Effector memory CD8-positive, alpha-beta T cell (primary cell): ENCODE data around the gene CCDC102A.
"Not testable (repeated sequence)": the region's sequence is repeated elsewhere in the genome, so short reads cannot be mapped to it uniquely, and the experiment has no call there.

ENCODE experiments used
- ATAC-seq: fragments of 150-1000 bp; cut with Tn5 transposase; replicated peaks from 2 replicates; pipeline ENCODE4 v1.10.0; 2021; ENCODE audit warnings: mild to moderate bottlenecking, moderate library complexity
- DNase-seq, 3 experiments: peaks; one replicate each; pipeline ENCODE4 v3.0.0; 2021
- H3K27ac Mint-ChIP-seq, 2 donors: one replicate each; pipeline ENCODE4 v1.8.0; 2022; ENCODE audit warnings: mild to moderate bottlenecking in 2 of 2, mixed read lengths in 2 of 2, moderate library complexity in 2 of 2
- H3K27me3 Mint-ChIP-seq, 2 donors: one replicate each; pipeline ENCODE4 v1.8.0; 2022; ENCODE audit warnings: mixed read lengths in 2 of 2
- H3K36me3 Mint-ChIP-seq: one replicate; pipeline ENCODE4 v1.8.0; 2022; ENCODE audit warnings: mild to moderate bottlenecking, moderate library complexity, mixed read lengths; ENCODE audit not compliant: insufficient read depth
- H3K4me1 Mint-ChIP-seq, 2 donors: one replicate each; pipeline ENCODE4 v1.8.0; 2022; ENCODE audit warnings: low read depth in 2 of 2, mixed read lengths in 2 of 2
- H3K4me3 Mint-ChIP-seq, 2 donors: one replicate each; pipeline ENCODE4 v1.8.0; 2022; ENCODE audit warnings: mild to moderate bottlenecking in 2 of 2, mixed read lengths in 2 of 2, moderate library complexity in 2 of 2
- H3K9me3 Mint-ChIP-seq, 2 donors: one replicate each; pipeline ENCODE4 v1.8.0; 2022; ENCODE audit warnings: mixed read lengths in 2 of 2

Gene CCDC102A

DNA sequence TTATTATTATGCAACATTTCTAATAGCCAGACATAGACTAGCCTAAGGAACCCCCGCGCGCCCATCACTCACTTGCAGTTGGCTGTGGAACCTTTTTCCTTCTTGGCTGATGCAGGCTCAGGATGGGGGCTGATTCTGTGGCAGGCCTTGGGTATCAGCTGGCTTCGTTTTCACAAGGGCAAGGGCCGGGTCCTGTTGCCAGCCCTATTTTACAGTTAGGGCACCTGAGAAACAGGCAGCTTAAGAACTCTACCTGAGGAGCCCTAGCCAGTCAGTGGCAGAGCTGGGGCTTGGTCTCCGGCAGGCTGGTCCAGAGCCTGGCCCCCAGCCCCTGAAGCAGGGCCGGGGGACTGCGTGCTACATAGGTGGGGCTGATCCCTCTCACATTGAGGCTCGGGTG is 34.7 kb upstream of the CCDC102A start:
- Mint-ChIP-seq H3K4me1 (peaks cover 4 to 14% of the 10 kb centered on the region in 2 donors), H3K4me3 (no peak overlapping the region), H3K27ac (no peak overlapping the region), H3K36me3 (peaks cover 56% of the 10 kb centered on the region), H3K9me3 (peaks cover 0 to 6% of the 10 kb centered on the region in 2 donors), H3K27me3 (no peaks in the 10 kb centered on the region)
- DNase-seq, result no peak
- no peak for ATAC-seq

DNA sequence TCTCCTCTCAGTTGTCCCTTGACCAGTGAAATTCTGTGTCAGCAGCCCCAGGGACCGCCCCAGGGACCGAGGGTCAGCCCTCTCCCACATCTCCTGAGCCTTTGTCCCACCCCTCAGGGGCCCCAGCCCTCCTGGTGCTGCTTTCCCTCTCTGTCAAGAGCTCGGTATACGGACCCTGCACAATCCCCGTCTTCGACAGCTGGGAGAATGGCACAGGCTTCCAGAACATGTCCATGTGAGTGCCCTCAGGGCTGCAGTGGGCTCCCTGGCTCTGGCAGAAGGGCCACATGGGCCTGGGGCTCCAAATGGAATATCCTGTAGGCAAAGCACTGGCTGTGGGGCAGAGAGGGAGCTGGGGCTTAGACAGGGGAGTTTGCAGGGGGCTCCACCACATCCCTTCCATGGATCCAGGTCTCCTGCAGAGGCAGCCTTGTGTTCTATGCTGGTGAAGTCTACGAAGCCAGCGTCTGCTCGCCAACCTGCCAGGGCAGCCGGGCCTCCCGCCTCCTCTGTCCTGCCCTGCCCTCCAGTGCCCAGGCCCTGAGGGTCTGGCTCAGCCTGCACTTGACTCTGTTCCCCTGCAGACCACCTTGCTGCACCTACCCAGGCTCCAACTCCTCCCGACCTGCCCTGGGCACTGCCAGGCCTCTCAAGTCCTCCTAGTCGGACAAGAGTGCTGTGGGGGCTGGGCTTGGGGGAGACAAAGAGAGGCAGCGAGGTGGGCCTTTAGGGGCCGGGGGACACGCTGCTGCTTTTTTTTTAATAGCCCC is 34.1 kb upstream of the CCDC102A start:
- Mint-ChIP-seq H3K27ac (peak overlapping the region in 1 of 2 donors; percentile 67), H3K4me1 (peaks cover 6 to 13% of the 10 kb centered on the region in 2 donors), H3K4me3 (no peak overlapping the region), H3K36me3 (peaks cover 57% of the 10 kb centered on the region), H3K27me3 (no peaks in the 10 kb centered on the region), H3K9me3 (peaks cover 0 to 6% of the 10 kb centered on the region in 2 donors)
- ATAC-seq (no peak), DNase-seq (no peak)

DNA sequence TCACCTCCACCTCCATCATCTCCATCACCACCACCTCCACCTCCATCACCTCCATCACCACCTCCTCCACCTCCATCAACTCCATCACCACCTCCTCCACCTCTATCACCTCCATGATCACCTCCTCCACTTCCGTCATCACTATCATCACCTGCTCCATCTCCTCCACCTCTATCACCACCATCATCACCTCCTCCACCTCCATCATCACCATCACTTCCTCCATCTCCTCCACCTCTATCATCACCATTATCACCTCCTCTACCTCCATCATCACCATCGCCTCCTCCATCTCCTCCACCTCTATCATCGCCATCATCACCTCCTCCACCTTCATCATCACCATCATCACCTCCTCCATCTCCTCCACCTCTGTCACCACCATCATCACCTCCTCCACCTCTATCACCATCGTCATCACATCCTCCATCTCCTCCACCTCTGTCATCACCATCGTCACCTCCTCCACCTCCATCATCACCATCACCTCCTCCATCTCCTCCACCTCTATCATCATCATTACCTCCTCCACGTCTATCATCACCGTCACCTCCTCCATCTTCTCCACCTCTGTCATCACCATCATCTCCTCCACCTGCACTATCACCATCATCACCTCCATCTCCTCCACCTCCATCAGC is 33.1 kb upstream of the CCDC102A start:
- no peaks in the 10 kb centered on the region for H3K27me3 Mint-ChIP-seq
- peaks cover 0 to 6% of the 10 kb centered on the region in 2 donors for H3K9me3 Mint-ChIP-seq
- DNase-seq, result no peak
- no peak overlapping the region for H3K4me3 Mint-ChIP-seq
- peaks cover 8 to 13% of the 10 kb centered on the region in 2 donors for H3K4me1 Mint-ChIP-seq
- H3K27ac Mint-ChIP-seq, result peak overlapping the region in 1 of 2 donors; percentile 67
- H3K36me3 Mint-ChIP-seq, result peaks cover 66% of the 10 kb centered on the region
- no peak for ATAC-seq

DNA sequence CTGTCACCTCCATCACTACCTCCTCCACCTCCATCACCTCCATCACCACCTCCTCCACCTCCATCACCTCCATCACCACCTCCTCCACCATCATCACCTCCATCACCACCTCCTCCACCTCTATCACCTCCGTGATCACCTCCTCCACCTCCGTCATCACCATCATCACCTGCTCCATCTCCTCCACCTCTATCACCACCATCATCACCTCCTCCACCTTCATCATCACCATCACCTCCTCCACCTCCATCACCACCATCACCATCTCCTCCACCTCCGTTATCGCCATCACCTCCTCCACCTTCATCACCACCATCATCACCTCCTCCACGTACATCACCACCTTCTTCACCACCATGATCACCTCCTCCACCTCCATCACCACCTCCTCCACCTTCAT is 32.4 kb upstream of the CCDC102A start:
- not testable (repeated sequence) for DNase-seq, H3K9me3 Mint-ChIP-seq, H3K27ac Mint-ChIP-seq, H3K4me3 Mint-ChIP-seq, ATAC-seq, H3K27me3 Mint-ChIP-seq
- peaks cover 67% of the 10 kb centered on the region for H3K36me3 Mint-ChIP-seq
- peaks cover 9 to 13% of the 10 kb centered on the region in 2 donors for H3K4me1 Mint-ChIP-seq

DNA sequence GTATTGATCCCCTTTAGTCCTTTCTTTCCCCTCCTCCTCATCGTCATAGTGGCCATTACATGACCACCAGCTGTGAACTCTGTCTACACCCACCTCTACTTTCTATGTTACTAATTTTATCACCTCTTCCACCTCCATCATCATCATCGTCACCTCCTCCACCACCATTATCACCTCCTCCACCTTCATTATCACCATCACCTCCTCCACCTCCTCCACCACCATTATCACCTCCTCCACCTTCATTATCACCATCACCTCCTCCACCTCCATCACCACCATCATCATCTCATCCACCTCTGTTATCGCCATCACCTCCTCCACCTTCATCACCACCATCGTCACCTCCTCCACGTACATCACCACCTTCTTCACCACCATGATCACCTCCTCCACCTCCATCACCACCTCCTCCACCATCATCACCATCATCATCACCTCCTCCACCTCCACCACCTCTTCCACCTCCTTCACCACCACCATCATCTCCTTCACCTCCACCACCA is 31.9 kb upstream of the CCDC102A start:
- DNase-seq (no peak), ATAC-seq (no peak)
- H3K27me3 Mint-ChIP-seq, result no peaks in the 10 kb centered on the region
- H3K27ac Mint-ChIP-seq, result peak overlapping the region; percentile 33 to 74
- H3K4me3 Mint-ChIP-seq, result no peak overlapping the region
- H3K36me3 Mint-ChIP-seq, result peaks cover 68% of the 10 kb centered on the region
- peaks cover 11 to 13% of the 10 kb centered on the region in 2 donors for H3K4me1 Mint-ChIP-seq
- H3K9me3 Mint-ChIP-seq, result peaks cover 0 to 6% of the 10 kb centered on the region in 2 donors

DNA sequence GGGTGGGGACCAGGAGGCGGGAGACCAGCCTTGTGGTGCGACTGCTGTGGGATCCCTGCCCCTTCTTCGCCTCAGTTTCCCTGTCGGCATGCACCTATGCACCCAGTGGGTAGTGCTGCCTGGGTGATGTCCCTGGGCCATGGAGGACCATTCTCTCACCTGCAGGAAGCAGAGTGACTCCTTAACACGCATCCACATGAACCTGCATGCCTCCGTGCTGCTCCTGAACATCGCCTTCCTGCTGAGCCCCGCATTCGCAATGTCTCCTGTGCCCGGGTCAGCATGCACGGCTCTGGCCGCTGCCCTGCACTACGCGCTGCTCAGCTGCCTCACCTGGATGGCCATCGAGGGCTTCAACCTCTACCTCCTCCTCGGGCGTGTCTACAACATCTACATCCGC is 31.3 kb upstream of the CCDC102A start:
- Mint-ChIP-seq H3K27me3 (no peaks in the 10 kb centered on the region), H3K27ac (peak overlapping the region; percentile 33 to 74), H3K4me1 (peaks cover 11 to 13% of the 10 kb centered on the region in 2 donors), H3K4me3 (no peak overlapping the region), H3K9me3 (peaks cover 0 to 6% of the 10 kb centered on the region in 2 donors), H3K36me3 (peaks cover 69% of the 10 kb centered on the region)
- DNase-seq (no peak), ATAC-seq (no peak)

DNA sequence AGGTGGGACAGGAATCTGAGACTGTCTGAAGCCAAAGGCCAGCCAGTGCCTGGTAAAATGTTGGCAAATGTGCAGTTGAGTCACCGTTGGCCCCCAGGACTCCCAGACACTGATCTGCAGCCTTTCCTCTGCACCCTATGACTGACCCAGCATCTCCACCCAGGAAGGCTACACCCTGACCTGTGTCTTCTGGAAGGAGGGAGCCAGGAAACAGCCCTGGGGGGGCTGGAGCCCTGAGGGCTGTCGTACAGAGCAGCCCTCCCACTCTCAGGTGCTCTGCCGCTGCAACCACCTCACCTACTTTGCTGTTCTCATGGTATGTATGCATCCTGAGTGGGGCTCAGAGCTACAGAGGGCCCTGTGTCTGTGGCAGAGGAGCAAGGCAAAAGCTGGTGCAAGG is 30.1 kb upstream of the CCDC102A start:
- DNase-seq (no peak), ATAC-seq (no peak)
- no peak overlapping the region for H3K4me3 Mint-ChIP-seq
- peak overlapping the region; percentile 72 to 86 for H3K27ac Mint-ChIP-seq
- peaks cover 0 to 6% of the 10 kb centered on the region in 2 donors for H3K9me3 Mint-ChIP-seq
- peaks cover 13 to 14% of the 10 kb centered on the region in 2 donors for H3K4me1 Mint-ChIP-seq
- peaks cover 63% of the 10 kb centered on the region for H3K36me3 Mint-ChIP-seq
- H3K27me3 Mint-ChIP-seq, result no peaks in the 10 kb centered on the region

DNA sequence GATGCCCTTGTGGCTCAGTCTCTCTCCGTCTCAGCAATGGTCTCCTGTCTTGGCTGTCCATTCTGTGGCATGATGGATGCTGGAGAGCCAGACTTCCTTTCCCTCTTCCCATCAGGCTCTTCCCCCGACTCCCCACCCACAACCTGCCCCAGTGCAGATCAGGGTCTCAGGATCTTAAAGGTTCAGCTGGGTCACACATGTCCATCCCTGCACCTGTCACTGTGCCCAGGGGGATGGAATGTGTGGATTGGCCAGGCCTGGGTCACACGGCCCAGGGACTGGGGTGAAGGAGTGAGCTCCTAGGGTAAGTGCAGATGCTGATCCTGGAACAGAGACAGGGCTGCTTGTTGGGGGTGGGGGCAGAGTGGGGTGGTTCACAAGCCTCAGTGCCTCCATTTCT is 29.1 kb upstream of the CCDC102A start:
- H3K4me3 Mint-ChIP-seq, result no peak overlapping the region

DNA sequence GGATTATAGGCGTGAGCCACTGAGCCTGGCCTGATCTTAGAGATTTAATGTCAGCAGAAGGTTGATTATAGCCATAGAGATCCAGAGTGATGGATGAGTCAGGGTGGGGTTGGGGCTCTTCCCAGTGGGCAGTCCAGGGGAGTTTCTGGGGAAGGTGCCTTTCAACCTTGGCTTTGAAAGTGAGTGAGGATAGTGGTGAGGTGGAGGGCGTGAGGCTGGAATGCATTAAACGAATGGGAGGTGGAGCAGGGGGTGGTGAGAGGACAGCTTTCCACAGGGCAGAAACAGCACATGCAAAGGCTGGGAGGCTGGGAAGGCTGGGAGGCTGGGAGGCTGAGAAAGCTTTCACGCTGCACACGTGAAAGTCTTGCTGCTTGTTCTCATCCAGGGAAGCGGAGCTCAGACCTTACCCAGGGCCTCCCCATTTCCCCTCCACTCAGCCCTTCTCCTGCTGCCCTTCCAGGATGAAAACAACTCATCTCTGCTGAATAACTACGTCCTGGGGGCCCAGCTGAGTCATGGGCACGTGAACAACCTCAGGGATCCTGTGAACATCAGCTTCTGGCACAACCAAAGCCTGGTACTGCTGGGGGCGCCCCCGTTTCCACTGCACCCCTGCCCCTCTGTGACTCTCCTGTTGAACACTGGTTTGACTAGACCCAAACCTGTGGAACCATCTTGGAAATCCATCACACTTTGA is 28.4 kb upstream of the CCDC102A start:
- ATAC-seq (no peak), DNase-seq (no peak)
- H3K27me3 Mint-ChIP-seq, result no peaks in the 10 kb centered on the region
- peaks cover 18 to 21% of the 10 kb centered on the region in 2 donors for H3K4me1 Mint-ChIP-seq
- H3K36me3 Mint-ChIP-seq, result peaks cover 61% of the 10 kb centered on the region
- H3K27ac Mint-ChIP-seq, result peak overlapping the region; percentile 68 to 86
- H3K9me3 Mint-ChIP-seq, result peaks cover 0 to 12% of the 10 kb centered on the region in 2 donors
- no peak overlapping the region for H3K4me3 Mint-ChIP-seq

More for the DNA sequence above, 29.1 kb upstream of the CCDC102A start:
- no peak for ATAC-seq
- peaks cover 66% of the 10 kb centered on the region for H3K36me3 Mint-ChIP-seq
- peaks cover 19% of the 10 kb centered on the region in 2 donors for H3K4me1 Mint-ChIP-seq
- DNase-seq, result no peak
- H3K9me3 Mint-ChIP-seq, result peaks cover 0 to 6% of the 10 kb centered on the region in 2 donors
- no peaks in the 10 kb centered on the region for H3K27me3 Mint-ChIP-seq
- peak overlapping the region; percentile 72 to 86 for H3K27ac Mint-ChIP-seq

DNA sequence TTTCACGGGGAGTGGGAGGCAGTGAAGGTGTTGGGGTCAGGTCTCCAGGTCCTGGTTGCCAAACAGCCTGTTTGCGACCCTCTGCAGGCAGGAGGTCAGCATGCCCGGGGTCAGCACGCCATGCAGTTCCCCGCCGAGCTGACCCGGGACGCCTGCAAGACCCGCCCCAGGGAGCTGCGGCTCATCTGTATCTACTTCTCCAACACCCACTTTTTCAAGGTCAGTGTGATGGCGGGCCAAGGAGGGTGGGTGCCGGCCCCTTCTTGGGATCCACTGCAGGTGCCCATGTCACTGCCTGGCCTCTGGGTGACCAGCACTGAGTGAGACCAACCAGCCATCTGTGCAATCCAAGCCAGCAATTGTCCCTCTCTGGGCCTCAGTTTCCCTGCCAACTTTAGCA is 27.4 kb upstream of the CCDC102A start:
- Mint-ChIP-seq H3K4me3 (no peak overlapping the region), H3K27me3 (no peaks in the 10 kb centered on the region), H3K27ac (peak overlapping the region in 1 of 2 donors; percentile 68), H3K36me3 (peaks cover 53% of the 10 kb centered on the region), H3K9me3 (peaks cover 0 to 6% of the 10 kb centered on the region in 2 donors), H3K4me1 (peaks cover 17 to 21% of the 10 kb centered on the region in 2 donors)
- DNase-seq (no peak), ATAC-seq (no peak)

DNA sequence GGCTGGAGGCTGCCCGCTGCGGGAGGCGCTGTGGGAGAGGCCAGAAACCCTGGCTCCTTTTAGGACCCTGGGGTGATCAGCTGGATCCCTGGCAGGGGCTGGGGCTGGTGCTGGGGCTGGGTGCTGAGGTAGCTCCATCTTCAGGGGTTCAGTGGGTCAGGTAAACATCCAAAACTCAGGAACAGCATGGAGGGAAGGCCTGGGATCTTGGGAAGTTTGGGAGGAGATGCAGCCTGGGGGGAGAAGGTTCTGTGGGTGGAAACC is 27.0 kb upstream of the CCDC102A start:
- DNase-seq, result no peak
- Mint-ChIP-seq H3K27me3 (no peaks in the 10 kb centered on the region), H3K27ac (peak overlapping the region; percentile 33 to 68), H3K4me3 (no peak overlapping the region), H3K9me3 (peaks cover 0 to 6% of the 10 kb centered on the region in 2 donors), H3K36me3 (peaks cover 49% of the 10 kb centered on the region), H3K4me1 (peaks cover 19 to 21% of the 10 kb centered on the region in 2 donors)
- no peak for ATAC-seq

DNA sequence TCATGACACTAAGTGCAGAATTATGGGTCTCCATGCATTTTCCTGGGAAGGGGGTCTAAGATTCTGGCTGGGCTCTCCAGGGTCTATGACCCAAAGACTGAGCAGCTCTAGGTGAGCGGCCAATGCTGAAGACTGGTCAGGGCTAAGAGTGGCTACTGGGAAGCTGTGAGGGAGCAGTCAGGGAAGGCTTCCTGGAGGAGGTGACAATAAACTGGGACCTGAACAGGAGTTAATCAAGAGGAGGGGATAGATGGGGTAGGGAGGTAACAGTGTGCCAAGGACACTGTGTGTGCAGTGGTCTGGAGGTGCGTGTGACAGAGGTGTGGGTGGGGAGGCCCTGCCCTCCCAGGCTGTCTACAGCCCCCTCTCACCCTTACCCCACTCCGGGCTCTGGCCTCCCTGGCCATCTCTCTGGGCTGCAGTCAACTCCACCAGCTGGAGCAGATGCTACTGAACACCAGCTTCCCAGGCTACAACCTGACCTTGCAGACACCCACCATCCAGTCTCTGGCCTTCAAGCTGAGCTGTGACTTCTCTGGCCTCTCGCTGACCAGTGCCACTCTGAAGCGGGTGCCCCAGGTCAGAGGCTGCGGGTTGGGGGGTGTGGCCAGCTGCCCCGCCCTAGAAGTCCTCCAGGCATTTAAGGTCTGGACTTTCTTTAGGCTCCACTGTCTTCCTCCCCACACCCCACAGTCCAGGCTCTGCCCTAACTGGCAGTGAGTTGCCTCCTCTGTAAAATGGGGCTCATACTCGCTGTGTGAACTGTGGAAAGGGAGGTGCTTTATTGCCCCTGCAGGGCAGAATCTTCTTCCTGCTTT is 26.5 kb upstream of the CCDC102A start:
- Mint-ChIP-seq H3K4me3 (no peak overlapping the region), H3K36me3 (peaks cover 44% of the 10 kb centered on the region), H3K4me1 (peaks cover 19 to 24% of the 10 kb centered on the region in 2 donors), H3K27ac (peak overlapping the region; percentile 33 to 69), H3K9me3 (peaks cover 0 to 6% of the 10 kb centered on the region in 2 donors), H3K27me3 (no peaks in the 10 kb centered on the region)
- ATAC-seq, result no peak
- DNase-seq, result no peak

- H3K27me3 Mint-ChIP-seq, result no peaks in the 10 kb centered on the region
- peaks cover 0 to 6% of the 10 kb centered on the region in 2 donors for H3K9me3 Mint-ChIP-seq
- H3K4me1 Mint-ChIP-seq, result peaks cover 21 to 31% of the 10 kb centered on the region in 2 donors
- no peak for DNase-seq
- H3K27ac Mint-ChIP-seq, result peak overlapping the region; percentile 33 to 75
- ATAC-seq, result no peak
- H3K36me3 Mint-ChIP-seq, result peaks cover 41% of the 10 kb centered on the region
- H3K4me3 Mint-ChIP-seq, result no peak overlapping the region
These were observed 25.7 kb upstream of the CCDC102A start for GRCh38 chr16:57562066-57562465.
